HG02763 (cell line): ENCODE results near the gene RBMS3.
"Not testable (repeated sequence)": the region's sequence is repeated elsewhere in the genome, so short reads cannot be mapped to it uniquely, and the experiment has no call there.

Source experiments
- ATAC-seq: cut with Tn5 transposase; IDR thresholded peaks from one replicate; pipeline ENCODE4 v1.9.1; 2021; ENCODE audit warnings: mild to moderate bottlenecking, moderate library complexity; ENCODE audit not compliant: unreplicated experiment

RBMS3 gene

DNA sequence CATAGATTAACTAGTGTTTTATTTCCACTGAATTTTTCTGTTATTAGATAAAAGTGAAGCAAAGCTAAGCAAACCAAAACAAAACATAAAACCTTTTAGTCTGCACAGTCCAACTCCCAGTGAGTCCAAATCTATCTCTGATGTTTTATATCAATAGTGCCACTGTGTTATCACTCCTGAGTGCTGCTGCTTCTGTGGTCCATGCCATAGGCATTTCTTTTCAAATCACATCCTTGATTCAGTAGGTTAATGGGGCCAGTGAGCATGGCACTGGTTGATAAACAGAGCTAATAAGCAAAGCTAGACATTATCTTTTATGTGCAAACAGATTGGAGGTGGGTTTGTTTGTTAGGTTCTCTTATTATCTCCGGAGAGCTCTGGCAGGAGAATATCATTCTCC is 30.0 kb downstream of the RBMS3 start:
- ATAC-seq: no peak

DNA sequence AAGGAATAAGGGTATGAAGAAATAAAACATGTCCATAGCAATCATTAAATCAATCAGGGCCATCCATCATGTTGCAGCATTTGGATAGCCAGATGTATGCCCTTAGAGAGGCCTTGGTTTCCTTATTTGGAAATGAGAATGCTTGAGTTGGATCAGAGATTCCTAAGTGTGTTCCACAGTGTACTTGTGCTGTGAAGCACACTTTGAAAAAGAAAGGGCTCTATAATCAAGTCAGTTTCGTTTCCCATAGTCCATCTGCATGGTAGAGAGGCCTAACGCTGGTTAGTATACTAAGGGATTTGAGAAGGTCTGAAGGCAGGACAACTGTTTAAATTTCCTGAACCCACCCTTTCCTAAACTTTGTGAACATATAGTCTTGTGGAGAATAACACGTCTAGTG is 30.9 kb downstream of the RBMS3 start:
- no peak for ATAC-seq

DNA sequence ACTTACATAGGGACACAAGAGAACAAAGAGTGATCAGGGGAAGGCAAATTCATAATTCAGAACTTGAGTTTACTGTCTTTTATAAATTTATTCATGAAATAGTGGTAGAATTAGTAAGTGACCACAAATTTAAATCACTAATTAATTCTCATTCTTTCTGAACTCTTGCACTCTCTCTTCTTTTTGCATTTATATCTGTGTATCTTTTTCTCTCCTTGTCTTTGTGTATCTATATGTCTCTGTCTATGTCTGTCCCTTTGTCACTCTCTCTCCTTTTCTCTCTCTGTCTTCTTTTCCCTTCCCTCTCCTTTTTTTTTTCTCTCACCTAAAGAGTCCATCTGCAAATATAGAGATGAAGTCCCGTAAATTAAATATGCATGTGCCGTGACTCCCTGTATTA is 31.5 kb downstream of the RBMS3 start:
- no peak for ATAC-seq

DNA sequence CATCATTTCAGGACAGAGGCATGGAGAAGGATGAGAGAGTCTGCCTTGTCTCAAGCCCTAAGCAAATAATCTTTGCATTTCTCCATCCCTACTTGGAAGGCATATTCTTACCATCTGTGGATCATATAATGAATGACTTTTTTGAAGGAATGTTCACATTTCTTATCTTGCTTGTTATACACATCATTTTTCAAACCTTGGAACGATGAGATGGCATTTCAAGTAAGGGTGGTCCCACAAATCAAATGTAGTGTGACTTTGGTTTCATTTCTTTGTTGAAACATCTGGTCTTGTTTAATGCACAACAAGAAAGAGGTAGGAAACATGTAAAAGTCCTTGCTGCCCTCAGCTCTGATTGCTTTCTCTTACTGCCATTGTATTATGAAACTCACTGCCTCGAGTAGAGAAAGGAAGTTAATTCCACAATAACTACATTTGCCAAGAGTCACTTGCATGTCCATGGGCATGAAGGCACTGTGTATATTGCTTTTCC is 32.1 kb downstream of the RBMS3 start:
- no peak for ATAC-seq

DNA sequence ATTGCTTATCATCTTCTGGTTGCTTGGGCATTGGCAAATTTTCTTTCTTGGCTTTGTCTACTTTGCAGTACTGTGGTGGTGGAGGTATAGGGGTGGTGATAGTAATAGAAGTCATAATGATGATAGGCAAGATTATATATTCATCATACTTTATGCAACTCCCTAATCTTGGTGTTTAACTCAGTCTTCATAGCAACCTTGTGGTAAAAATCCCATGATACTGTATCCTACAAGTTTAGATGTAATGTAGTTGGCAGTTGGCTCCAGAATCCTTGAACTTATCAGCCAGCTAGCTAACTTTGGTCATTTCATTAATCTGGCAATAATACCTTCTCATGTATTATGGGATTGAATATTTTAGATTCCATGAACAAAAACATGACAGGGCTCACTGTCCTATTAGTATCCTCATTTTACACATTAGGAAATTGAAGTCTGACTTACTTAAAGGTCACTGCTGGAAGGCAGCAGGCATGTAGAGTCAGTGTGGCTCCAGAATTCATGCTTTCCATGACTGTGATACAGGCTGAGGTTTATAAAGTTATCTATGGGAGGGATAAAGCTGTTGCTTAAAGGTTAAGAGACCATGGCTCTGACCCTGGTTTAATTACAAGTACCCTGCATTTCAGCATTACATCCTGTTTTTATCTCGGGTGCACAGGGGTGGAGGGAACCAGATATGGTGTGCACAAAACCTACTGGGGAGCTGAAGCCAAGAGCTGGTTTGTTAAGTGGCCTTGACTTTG is 33.3 kb downstream of the RBMS3 start:
- no peak for ATAC-seq

DNA sequence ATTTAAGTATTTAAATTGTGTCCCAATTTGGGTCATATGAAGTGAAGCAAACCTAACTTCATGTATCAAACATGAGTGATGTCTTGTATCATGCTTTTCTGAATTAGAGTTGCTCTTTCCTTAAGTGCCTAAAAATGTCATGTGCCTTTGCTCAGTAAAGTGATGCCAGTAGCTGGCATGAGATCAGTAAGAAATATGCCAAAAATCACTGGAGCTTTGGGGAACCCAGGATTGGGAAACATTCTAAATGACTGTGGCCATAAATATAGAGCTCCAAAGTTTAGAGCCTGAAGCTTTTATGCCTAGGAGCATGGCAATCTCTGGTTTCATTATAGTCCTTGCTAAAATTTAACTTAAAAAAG is 33.8 kb downstream of the RBMS3 start:
- ATAC-seq: no peak

DNA sequence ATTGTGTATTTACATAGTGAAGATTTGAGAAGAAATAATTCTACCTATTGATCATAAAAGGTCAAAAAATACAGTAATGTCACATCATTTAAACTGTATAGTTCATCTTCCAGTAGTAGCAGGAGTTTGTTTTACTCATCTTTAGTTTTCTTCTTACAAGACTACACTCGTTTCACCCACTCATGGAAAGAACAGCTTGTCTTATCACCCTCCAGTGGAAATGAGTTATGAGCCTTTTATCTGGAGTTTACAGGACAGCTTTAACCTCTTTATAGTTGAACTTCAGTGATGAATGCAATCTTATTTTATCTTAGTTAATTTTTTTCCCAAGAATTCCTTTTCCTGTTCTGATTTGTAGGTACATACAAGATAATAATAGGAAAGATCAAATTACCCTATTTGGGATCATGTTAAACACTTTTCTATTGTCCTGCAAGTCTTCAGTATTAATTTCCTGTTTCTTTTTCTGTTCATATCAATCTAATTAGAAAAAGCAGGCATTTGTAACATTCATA is 36.8 kb downstream of the RBMS3 start:
- ATAC-seq: no peak

DNA sequence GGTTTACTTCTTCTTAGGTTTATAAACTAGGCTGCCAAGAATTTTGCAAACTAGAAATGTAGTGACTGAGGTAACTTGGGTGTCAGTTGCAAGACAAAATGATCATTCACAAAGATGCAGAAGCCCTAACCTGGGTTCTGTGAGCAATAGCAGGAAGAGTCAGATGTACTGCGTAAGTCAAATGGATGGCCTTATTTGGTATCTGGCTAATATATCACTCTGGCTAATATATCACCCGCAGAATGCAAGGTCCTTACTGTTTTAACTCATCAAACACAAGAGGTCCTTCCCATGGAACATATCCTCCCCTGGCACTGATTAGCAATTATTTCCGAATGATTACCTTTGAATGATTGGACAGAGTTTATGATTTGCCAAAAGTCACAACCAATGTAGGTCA is 37.4 kb downstream of the RBMS3 start:
- no peak for ATAC-seq

DNA sequence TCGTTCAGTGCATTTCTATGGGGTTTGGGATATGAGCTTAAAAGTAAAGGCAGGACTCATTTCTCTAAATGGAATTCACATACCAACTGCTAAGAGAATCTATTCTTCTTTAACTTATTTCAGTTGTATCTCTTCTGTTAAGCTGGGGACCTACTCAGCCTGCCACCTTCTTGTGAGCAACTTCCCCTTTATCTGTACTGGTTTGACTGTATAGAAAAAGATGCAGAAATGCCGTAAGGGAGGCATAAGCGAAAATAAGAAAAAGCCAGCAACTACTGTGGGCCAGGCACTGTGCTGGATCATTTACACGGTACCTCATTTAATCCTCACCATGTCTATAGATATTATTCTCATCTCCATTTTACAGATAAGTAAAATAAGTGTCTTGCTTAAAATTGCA is 38.4 kb downstream of the RBMS3 start:
- peak; percentile 67 for ATAC-seq

DNA sequence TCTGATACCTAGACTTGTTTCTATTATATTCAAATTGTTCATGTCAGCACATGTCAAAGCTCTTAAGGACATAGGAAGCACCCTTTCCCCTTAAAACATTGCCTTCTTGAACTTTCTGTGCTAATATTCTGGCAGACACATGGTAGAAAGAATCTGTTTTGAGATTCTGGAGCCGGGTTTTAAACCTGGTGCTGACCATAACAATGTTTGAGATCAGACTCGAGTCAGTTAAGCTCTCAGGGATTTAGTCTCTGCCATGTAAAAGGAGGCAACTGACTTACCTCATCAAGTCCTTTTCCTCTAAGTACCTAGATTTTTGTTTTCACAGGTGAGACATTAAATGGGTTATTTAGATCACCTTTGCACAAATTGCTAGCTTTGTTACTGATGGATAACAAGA is 38.9 kb downstream of the RBMS3 start:
- ATAC-seq: no peak

DNA sequence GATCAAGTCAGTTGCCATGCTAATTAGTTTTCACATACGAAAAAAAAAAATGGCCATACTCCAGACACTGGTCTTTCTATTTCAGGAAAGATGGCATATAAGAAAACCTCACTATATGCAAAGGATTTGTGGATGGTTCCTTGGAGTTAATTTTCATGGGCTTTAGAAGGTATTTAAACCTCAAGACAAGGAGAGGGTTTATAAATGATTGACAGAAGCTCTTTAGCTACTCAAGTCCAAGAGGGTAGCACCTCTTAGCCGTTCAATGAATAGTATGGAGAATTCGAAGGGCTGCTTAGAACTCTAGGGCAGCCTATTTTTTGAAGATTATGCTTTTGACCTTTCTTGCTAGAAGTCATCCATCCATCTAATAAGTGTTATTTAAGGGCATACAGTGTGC is 41.7 kb downstream of the RBMS3 start:
- ATAC-seq: no peak

DNA sequence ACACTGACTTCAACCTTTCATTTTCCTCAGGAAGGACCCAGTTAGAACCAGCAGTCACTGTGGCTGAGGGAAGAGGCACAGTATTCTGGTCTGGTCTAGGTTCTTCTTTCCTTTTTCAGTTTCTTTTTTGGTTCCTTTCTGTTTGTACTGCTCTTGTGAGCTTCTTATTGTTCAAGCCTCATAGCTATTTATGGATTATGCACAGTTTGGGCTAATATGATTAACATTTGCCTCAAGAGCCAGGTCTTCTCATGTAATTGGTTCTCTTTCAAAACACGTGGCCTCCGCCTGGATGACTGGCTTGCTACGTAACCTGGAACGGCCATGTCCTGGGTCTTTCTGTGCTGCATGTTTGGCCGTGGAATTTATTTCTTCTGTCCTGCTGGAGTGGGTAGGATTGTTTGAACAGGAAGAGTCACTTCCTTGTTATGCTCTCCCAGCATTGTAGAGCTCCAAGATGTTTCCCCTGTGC is 43.3 kb downstream of the RBMS3 start:
- ATAC-seq: peak; percentile 98

DNA sequence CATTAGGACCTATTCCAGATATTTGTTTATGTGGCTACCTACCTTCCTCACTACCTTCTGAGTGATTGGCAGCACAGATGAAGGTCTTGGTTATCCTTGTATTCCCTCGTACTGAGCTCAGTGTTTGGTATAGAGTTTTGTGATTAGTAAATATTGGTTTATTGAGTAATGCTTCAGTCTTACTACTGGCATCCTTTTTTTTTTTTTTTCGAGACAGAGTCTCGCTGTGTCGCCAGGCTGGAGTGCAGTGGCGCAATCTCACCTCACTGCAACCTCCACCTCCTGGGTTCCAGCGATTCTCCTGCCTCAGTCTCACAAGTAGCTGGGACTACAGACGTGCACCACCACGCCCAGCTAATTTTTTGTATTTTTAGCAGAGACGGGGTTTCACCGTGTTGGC is 45.7 kb downstream of the RBMS3 start:
- ATAC-seq: not testable (repeated sequence)

DNA sequence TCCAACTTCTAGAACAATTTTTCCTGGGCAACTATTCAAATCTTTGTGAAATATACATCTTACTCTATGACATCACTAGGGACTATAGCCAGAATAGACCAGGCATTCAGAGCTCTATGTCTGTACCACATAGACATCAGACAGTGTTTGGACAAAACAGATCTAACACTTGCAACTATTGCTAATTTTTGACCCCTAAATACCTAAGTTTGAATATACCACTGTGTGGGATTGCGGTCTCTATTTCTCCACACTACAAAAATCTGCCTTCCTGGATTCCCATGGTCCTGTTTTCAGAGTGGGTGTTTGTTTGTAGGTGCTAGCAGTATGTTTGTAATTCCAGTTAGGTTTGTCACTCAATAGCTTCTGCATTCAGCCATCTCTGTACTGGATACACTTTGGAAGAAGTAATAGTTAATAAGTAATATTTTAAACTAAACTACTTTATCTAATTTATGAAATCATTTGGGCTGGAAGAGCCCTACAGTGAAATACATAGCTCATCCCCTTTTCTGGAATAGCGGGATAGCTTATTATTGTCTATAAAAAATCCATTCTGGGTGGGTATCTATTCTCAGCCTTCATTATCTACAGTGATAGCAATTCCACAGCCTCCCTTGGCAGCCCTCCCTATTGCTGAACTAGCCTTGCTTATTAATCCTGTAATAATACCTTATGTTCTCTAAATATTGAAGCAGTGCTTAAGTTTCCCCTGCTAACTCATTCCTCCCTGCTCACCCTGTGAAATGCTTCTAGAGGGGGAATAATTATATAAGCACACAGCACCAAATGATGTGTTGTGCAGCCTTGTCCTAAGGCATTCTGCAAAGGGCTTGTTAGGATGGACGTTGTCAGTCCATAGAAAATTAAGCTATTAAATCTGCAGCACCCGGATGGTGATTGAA is 49.4 kb downstream of the RBMS3 start:
- ATAC-seq: no peak

DNA sequence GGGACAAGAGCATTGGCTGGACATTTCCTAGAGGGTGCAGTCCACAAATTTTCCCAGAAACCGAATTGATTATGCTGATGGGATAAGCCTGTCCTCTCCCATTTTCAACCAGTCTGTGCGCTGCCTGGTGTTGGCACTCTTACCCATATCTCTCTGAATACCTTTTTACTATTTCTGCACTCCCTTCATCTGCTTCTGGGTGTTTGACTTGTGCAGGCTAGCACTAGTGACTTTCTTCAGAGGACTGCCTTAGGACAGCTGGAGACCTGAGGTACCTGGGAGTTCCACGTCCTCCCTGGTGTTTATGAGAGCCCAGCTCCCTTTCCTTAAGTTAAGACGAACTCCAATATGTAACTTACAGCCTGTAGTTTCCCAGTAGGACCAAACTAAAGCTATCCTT is 50.2 kb downstream of the RBMS3 start:
- ATAC-seq: no peak

DNA sequence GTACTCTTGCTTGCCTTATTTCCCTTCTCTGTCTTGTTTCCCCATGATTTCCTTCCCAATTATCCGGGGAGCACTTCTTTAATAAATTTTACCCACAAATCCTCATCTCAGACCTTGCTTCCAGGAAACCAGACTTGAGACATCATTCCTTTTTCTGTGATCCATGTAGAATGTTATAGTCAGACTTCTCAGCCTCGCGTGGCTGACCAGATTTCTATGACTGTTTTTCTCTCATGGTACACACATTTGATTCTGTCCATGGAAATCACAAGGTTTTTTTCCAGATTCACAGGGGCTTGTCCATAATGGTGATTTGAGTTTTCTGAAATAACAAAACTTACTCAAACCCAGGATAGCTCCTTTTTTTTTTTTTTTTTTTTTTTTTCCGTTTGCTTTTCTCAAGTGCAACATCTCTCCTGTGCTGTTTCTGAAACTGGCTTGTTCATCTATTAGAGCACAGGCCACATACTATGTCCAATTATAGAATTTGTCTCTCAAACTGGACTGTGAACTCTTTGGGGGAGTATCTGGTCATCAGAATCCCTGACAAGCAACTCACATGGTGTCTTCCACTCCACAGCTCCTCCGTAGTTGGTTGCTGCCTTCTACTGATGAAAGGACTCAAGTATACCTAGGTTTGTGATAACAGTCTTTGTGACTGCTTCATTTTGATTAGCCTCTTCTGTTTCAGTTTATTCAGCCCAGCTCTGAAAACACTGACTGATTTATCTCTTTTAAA is 50.8 kb downstream of the RBMS3 start:
- ATAC-seq: no peak

DNA sequence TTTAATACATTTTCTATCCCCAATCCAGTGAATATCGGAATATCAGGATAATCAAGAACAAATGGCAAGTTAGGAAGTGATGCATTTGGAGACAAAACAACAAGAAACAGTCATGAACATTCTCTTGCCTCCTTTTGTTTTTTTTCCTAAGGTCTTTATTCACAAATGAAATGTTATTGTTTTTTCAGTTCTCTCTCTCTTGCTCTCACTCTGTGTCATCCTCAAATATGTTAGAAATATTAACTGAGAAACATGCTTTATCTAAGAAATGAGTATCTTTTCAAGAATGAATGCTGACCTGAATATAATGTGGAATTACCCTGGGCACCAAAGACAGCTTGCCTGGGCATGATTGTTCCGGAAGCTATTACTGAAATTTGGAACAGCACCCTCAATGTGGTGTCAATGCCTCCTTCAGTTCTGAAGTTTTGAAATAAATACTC is 51.3 kb downstream of the RBMS3 start:
- no peak for ATAC-seq

DNA sequence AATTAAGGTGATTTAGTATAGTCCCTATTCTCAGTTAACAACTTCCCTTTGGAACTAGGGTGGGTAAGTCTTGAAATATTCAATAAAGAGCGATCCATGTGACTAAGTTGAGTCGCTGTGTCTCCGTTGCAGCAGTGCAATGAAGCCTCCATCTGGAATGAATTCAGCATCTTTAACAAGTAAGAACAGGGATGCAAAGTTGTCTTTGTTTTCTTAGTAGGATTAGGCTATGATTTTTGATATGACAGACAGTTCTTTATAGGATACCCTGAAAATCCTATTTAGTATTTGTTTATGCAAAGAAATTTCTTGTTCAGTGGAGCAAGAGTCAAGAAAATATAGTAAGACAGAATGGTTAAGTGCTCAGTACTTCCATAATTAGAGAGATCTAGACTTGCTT is 52.7 kb downstream of the RBMS3 start:
- ATAC-seq: no peak

DNA sequence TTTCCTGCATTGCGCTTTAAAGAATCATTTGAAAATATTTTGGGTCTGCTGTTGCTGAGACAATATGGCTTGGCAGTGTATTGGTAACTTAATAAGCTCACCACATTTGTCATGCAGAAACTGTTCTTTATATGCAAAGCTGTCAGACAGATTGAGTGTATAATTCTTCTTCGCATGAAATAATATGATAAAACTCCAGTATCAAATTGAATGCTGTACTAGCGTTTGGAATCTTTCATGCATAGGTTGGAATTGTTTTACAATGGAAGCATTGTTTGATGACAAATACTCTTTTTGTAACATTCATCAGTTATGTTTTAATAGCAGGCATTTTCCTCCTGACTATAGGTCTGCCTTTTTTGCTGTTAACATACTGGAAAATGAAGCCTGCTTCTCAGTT is 53.8 kb downstream of the RBMS3 start:
- no peak for ATAC-seq

DNA sequence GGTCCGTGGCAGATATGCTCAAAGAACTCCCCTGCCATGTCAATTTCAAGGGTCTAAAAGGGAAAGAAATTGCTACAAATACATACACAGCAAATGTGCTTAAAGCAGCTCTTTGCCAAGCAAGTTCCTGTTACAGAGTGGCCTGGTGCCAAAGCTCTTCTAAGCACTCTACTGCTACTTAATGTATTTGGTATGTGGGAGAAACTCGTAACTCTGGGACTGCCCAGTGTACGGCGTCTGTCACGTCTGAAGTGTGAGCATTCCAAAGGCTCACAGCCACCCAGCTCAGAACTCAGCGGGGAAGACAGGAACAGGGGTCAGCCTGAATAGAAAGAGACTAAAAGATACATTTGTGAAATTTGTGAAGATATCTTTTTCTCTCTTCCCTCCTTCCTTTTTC is 54.6 kb downstream of the RBMS3 start:
- no peak for ATAC-seq

DNA sequence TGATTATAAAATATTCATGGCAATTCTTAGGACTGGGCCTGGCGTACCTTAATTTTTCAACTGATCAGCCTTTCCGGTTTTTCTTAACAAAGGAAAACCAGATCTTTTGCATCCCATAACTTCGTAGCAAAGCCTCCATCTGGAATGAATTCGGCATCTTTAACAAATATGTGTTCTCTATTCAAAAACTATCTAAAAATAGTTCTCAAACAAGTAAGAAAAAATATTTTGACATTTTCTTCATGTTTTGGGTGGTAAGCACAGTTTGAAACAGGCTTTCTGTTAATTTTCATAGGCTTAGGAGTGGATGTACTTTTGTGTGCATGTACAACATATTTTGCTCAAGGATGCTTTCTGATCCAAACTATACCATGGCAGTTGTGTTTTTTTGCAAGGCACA is 55.1 kb downstream of the RBMS3 start:
- ATAC-seq: no peak
